CD4-positive, alpha-beta T cell treated with Interleukin-4 for 1 hour (primary cell): ENCODE data around the gene RTN4IP1.
"Not testable (repeated sequence)": the region's sequence is repeated elsewhere in the genome, so short reads cannot be mapped to it uniquely, and the experiment has no call there.

Experiments used
- DNase-seq, 2 donors: peaks; one replicate each; pipeline ENCODE4 v3.0.0-alpha.2; 2020 to 2022

The RTN4IP1 gene

GRCh38 chr6:106626485-106626884, 2.8 kb downstream of the RTN4IP1 start:
- no peak for DNase-seq

DNA sequence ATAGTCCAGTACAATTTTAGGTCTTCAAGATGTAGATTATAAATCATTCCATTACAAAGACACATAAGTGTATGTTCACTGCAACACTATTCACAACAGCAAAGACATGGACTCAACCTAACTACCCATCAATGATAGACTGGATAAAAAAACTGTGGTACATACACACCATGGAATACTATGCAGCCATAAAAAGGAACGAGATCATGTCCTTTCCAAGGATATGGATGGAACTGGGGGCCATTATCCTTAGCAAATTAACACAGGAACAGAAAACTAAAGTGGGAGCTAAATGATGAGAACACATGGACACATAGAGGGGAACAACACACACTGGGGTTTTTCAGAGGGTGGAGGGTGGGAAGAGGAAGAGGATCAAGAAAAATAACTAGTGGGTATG, 6.3 kb downstream of the RTN4IP1 start:
- no peak for DNase-seq

DNA sequence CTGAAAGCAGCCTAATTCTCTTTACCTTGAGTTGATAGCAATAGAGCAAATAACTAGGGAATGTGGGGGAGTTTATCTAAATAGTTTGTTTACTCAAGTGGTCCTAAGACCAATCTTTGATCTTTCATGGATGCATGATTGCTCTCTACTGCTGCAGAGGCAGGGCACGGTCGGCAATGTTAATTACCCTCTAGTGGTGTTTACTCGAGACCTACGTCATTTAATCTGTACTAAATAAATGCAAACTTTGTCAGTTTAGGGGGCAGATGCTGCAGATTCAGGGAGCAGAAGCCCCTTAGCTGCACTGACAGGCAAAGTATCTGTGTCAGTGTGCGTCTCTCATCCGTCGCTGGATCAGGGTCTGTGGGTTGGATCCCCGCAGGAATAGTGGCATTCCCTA, 6.9 kb downstream of the RTN4IP1 start:
- DNase-seq = no peak

- no peak for DNase-seq
Observed at GRCh38 chr6:106620931-106621672, 8.2 kb downstream of the RTN4IP1 start.

DNA sequence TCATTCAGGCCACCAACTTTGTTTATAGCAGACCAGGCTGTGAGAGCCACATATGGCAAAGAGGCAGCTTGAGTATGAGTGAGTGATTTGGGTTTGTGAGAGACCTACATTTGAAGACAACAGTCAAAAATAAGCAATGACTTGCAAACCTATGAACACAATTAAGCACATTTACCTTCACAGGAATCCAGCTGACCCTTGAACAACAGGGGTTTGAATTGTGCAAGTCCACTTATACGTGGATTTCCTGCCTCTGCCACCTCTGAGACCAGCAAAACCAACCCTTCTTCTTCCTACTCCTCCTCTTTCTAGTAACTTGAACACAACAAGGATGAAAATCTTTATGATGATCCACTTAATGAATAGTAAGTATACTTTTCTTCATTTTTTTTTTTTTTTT, 10.1 kb downstream of the RTN4IP1 start:
- DNase-seq = no peak

DNA sequence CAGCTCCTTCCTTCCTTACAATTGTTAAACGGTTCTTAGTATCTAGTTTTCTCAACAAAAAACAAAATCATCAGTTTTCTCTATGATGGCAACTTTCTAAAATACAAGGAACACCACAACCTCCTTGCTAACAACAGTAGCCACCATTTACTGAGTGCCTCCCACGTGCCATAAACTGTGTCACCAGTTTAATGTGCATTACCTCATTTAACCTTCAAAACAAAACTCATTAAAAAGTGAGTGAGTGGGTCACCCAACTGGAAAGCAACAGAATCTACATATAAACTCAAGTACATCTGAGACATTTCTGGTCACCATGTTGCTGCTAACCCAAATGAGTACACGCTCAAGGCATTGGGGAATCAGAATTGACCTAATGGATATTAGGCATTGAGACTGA, 11.0 kb downstream of the RTN4IP1 start:
- DNase-seq = no peak

GRCh38 chr6:106617857-106618256, 11.4 kb downstream of the RTN4IP1 start:
- no peak for DNase-seq

GRCh38 chr6:106617302-106617701, 12.0 kb downstream of the RTN4IP1 start:
- no peak for DNase-seq

DNA sequence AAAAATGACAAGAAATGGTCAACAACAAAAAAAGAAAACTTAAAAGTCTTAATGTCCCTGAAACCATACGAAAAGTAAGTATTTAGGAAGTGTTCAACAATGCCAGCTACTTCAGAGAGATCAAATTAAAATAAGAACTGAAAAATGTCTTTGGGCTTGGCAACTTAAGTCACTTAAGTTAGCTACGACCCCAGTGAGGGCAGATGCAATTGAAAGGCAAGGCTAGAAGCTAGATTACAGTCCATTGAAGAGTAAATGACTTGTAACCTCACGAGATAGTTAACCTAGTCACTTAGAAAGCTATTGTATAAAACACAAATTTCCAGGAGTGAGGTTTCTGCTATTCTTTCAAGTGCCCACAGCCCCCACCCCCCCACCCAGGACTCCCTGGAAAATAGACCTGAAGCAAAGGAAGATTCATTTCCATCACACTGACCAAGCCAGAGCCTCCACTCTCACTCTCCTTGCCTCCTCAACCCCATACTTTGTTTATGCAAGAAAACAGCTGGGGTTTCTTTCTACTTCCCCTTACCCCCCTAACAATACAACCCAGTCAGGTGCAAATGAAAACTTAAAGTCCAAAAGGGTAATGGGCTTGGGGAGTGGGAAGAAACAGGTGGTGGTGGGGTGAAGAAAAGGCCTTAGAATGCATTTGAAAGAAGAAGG, 14.6 kb downstream of the RTN4IP1 start:
- no peak for DNase-seq

DNA sequence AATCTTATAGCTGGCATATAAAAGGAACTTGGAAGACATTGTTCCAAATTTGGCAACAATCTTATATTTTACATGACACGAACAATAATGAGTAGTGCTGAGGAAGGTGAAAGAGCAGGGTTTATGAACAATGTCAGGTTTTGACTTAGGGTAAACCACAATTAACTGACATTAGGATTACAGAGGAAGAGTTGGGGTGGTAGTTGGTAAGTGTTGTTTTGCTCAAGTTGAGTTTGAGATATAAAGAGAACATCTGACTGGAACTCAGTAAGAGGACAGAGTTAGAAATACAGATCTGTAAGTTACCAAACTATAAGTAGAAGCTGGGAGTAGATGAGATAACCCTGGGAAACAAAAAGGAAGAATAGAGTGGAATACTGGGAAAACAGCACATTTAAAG, 15.1 kb downstream of the RTN4IP1 start:
- DNase-seq = no peak

- DNase-seq = no peak
Observed at GRCh38 chr6:106613590-106613989, 15.7 kb downstream of the RTN4IP1 start.

DNA sequence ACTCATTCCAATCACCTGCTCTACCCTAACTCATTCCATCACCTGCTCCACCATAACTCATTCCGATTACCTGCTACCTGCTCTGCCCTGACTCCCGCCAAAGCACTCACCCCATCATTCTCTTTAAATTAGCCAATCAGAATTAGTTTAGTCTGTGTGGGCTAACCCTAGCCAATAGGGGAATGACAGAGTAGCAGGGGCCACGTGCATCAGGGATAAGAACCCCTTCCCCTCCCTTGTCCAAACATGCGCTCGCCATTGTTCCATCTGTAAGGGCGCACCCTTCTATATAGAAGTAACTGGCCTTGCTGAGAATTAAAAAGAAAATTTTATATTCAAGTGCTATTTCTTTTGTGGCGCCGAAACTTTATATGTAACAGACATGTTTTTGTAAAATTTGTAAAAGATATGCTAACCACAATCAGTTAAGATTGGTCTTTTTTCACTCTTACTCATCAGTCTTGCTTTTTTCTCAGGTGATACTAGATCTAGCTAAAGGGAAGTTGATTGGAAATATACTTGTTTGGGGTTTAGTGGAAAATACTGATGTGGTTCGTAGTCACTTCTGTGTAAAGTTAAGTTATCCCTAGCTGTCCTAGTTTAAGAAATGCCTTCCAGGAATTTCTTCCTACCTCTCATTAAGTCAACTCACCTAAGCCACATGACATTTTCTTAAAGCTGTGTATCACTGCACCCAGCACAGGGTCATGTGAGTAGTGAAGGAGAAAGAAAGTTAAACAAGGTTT, 16.5 kb downstream of the RTN4IP1 start:
- no peak for DNase-seq

DNA sequence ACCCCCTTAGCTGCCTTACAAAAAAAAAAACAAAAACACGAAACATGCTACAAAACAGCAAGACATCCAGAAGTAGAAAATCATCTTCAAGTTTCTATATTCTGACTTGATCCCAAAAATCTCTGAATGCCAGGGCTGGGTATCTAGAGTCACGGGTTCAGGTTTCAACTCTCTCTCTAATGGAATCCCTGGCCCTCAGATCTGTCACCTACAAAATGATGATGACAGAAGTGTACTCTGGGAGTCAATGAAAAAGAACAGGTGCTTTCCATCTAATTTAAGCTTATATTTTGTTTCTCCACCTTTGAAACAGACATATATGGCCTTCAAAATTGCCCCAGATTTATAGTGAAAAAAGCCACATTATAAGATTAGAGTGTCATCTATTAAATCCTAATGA, 18.3 kb downstream of the RTN4IP1 start:
- no peak for DNase-seq

DNA sequence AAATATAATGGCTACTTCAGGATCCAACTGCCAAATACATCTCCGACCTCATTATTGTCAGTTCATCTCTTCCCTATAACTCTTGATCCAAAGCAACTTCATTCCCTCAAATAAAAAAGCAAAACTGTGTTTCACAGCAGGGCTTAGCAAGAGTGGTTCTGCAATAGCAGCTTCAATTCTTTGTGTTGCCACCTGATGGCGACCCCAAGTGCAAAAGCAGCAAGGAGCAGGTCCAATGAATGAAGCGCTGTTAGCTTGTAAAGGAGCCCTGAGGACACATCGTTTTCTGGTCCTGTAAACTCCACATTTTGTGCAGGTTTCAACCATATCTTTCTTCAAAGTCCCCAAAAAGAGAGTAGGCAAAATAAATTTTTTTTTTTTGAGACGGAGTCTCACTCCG, 19.6 kb downstream of the RTN4IP1 start:
- DNase-seq = peak in 1 of 2 donors; percentile 46

DNA sequence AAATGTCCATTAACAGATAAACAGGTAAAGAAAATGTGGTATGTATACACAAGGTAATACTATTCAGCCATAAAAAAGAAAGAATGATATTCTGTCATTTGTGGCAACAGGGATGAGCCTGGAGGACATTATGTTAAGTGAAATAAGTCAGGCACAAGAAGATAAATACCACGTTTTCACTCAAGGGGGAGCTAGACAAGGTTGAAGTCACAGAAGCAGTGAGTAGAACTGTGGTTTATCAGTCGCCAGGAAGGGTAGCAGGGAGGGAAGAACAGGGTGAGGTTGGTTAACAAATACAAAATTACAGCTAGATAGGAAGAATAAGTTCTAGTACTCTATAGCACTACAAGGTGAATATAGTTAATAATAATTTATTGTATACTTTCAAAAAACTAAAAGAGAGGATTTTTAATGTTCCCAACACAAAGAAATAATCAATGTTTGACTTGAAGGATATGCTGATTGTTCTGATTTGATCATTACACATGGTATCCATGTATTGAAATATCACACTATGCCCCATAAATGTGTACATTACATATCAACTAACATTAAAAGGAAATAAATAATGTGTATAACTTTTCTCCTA, 21.1 kb downstream of the RTN4IP1 start:
- peak; percentile 22 to 65 for DNase-seq

DNA sequence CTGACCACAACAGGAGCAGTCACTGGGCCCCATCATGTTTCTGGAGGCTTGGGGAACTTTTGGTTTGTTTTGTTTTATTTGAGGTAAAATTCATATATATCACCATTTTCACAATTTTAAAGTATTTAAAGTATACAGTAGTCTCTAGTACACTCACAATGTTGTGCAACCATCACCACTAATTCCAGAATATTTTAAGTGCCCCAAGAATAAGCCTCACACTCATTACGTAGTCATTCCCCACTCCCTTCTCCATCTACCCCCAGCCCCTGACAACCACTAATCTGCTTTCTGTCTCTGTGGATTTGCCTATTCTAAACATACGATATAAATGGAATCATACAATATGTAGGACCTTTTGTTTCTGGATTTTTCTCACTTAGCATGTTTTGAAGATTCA, 29.0 kb downstream of the RTN4IP1 start:
- no peak for DNase-seq

GRCh38 chr6:106599440-106599839, 29.9 kb downstream of the RTN4IP1 start:
- no peak for DNase-seq

DNA sequence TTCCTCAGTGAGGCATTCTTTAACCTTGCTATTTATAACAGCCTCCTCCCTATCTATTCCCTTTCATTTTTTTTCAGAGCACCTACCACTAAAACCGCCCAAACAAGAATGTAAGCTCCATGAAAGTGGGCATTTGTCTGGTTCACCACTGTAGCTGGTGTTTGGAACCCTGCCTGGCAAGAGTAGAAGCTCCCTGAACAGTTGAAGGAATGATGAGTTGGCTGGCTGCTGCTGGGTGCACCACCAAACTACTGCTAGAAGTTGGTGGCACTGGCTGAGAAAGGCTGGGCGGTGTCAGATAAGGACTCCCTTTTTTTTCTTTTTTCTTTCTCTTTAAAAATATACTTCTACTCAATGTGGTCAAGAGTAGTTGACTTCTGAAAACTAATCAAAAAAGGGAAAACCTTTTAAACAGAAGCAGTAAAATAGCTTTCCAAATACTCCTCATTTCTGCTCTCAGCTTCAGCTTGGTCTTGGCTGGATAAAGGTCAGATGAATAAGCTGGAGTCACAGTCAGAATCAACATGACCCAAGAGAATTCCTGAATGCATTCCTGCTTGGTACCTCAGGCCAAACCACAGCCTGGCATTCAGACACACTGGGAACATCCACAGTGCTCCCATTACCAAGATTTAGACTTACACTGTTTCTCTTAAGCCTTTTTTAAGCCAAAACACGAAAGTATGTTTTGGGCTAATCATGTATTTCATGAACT, 38.0 kb downstream of the RTN4IP1 start:
- DNase-seq = no peak

- DNase-seq = not testable (repeated sequence)
Observed at GRCh38 chr6:106588937-106589336, 40.4 kb downstream of the RTN4IP1 start.

DNA sequence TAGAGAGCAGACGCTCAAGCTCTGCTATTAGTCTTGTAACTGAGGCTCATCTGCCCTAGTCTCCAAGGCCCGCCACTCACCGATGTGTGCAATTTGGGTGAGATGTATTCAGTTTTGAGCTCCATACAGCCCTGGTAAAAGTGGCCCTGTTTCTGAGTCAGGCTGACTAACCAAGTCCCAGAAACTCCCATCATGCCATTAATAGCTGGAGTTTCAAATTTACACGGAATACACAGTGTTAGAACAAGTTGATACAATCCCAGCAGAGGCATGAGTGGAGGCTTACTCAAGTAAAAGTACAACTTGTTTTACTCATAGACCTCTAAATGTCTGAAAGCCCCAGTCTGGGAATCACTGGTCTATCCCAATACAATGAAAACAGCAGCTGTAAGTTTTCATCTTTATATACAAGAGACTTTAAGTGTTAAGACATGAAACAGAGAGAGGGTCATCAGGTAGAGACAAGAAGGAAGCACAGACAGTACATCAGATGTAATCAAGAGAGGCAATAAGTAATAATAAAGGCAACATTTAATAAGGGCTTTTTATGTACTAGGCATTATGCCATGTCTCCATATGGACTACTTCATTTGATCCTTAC, 42.4 kb downstream of the RTN4IP1 start:
- no peak for DNase-seq

- no peak for DNase-seq
Observed at GRCh38 chr6:106581468-106581867, 47.8 kb downstream of the RTN4IP1 start.

GRCh38 chr6:106579281-106579680, 50.0 kb downstream of the RTN4IP1 start:
- no peak for DNase-seq
